ENCODE measurements around the gene ZNF354C.
"Not testable (repeated sequence)": the region's sequence is repeated elsewhere in the genome, so short reads cannot be mapped to it uniquely, and the experiment has no call there.

Gene ZNF354C

DNA sequence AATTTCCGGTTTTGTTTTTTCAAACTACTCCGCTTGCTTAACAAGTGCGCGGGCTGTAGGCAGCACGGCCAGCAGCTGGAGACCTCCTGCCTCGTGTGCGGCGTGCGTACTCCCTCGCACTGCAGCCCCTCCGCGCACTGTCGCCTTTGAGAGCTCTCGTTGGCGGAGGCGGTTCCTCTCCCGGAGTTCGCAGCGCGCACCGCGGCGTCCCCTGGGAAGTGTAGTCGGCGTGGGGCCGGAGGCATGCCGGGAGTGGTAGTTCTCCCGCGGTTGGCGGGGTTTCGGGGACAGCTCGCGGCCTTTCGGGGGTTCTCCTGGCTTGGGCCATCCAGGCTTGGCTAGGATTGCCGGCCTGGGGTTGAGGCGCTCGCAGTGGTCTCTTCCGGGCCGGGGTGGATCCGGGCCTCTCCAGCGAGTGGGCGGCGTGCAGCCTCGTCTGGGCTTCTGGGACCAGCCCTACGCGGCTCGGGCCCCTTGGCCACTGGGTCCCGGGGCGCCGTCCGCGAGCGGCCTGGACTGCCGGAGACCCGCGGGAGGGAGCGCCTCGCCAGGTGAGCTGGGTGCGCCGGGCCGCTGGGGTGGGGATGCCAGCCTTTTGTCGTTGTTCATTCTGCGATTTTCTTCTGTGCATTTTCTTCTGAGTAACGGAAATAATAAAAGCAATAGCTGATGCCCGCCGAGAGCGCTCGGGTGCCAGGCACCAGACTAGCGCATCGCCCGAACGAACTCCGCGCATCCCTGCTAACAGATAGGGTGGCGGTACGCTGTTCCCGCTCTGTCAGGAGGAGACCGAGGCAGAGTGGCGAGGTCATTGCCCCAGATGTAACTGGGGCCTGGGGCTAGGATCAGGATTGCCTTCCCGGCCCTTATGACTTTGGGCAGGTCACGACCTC lies at the start of gene ZNF354C:
TSS of gene ZNF354C (plus strand) at position 258 of the 893 bp plus-strand sequence. CDS start 1,696 bp downstream, outside the sequence.
- peak; percentile 77 for DNase-seq (ENCODE audit: low read depth)

DNA sequence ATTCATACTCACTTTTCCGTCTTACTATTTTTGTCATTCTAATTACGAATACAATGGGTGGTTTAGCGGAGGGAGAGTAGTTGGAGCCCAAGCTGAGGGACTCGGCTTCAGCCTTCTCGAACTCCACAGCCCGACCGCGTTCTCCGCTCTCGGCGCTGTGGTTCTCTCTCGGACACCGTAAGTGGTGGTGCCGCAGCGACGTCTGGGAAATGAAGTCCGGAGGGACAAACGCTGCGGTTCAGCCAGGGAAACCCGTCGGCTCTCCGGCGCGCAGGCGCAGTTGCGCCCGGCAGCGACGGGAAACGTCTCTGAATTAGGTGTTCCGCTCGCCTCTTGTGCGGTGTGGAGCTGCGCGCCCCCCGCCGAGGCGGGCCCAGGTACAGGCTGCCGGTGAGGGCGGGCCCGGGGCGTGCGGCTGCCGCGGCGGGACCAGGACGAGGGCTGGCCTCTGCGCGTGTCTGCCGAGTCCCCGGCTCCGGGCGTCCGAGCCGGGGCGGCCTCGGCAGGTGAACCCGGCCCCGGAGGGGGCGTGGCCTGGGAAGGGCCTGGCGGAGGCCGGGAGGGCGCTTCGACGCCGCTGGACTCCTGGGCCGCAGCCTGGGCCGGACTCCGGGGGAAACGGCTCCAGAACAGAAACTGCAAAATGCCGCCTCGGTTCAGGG lies 36.5 kb upstream of the ZNF354C start, which contains the start of gene ZNF879:
TSS of gene ZNF879 (plus strand) at position 277 of the 662 bp plus-strand sequence. CDS start 1,201 bp downstream, outside the sequence.
- DNase-seq (ENCODE audit: low read depth) = peak; percentile 90

DNA sequence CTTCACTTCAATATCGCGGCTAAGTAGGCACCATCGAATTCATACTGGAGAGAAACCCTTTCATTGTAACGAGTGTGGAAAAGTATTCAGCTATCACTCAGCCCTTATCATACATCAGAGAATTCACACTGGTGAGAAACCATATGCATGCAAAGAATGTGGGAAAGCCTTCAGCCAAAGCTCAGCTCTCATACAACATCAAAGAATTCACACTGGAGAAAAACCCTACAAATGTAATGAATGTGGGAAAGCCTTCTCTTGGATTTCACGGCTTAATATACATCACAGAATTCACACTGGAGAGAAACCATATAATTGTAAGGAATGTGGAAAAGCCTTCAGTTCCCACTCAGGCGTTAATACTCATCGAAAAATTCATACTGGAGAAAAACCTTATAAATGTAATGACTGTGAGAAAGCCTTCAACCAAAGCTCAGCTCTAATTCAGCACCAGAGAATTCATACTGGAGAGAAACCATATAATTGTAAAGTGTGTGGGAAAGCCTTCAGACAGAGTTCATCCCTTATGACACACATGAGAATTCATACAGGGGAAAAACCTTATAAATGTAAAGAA lies 27.1 kb upstream of the ZNF354C start:
- DNase-seq (ENCODE audit: low read depth) = no peak

GRCh38 chr5:179044765-179045164 lies 15.4 kb upstream of the ZNF354C start:
- DNase-seq (ENCODE audit: low read depth) = no peak

GRCh38 chr5:179051784-179052183 lies 8.4 kb upstream of the ZNF354C start:
- no peak for DNase-seq (ENCODE audit: low read depth)

GRCh38 chr5:179054036-179054785 lies 6.0 kb upstream of the ZNF354C start:
- DNase-seq (ENCODE audit: low read depth) = no peak

GRCh38 chr5:179054876-179055275 lies 5.3 kb upstream of the ZNF354C start:
- DNase-seq (ENCODE audit: low read depth) = no peak

DNA sequence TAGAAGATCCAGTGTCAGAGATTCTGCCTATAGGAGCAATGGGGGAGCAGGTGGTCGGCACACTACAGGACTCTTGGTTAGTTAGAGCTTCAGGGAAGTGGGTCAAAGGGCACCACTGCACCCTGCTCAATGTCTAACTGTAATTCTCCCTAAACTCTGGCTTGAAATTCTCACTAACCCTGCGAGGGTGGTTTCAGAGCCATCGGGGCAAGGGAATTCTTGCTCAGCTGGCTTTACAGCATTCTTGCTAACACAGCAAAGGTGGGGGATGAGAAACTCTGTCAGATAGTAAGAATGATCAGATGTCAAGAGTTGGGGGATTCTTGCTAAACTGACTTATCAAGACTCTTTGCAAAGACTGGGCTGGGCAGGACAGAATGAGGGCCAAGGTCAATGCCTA lies 4.7 kb upstream of the ZNF354C start:
- DNase-seq (ENCODE audit: low read depth) = no peak

DNA sequence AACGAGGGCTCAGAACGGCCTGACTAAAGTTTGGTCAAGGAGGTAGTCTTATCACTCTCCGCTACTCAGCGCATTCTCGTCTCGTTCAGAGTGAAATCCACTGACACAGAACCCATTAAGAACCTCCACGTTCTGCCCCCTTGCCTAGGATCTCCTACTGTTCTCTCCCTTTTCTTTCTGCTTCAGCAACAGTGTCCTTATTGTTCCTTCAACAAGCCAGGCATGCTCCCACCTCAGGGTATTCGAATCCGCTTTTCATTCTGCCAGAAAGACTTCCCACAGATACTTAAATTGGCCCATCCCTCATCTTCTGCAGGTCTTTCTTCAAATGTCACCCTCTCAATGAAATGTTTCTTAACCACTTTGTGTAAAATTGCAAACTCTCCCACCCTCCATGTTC lies 4.3 kb upstream of the ZNF354C start:
- DNase-seq (ENCODE audit: low read depth) = no peak

DNA sequence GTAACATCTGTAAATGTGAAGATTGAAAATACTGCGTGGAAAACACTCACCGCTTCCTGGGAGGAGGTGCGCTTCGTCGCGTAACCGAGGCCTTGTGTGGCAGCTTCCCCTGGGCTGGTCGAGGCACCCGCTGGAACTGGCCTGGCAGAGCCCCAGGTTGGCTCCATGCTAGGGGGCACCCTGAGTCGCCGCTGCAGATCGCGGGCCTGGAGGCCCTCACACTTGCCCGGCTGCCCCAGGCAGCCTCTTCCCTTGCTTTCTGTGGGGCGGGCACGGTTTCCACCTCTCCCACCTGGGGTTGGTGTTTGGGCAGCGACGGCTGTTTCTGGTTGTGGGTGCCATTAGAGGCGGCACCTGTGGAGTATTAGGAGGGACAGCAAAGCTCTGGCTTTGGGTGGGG lies 852 bp downstream of the ZNF354C start:
- DNase-seq (ENCODE audit: low read depth) = no peak

DNA sequence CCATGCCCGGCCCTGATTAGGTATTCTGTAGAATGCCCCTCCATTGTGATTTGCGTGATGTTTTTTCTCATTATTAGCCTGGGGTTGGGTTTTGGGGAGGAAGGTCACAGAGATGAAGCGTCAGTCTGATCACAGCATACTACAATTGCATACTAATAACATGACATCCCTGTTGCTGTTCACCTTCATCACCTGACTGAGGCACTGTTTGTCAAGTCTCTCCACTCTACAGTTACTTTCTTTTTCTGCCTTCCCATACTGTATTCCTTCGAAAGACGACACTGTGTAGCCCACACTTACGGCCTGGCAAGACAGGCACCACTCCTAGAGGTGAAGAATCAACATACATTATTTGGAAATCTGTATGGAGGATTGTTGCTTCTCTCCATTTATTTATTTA lies 5.5 kb downstream of the ZNF354C start:
- DNase-seq (ENCODE audit: low read depth) = no peak

DNA sequence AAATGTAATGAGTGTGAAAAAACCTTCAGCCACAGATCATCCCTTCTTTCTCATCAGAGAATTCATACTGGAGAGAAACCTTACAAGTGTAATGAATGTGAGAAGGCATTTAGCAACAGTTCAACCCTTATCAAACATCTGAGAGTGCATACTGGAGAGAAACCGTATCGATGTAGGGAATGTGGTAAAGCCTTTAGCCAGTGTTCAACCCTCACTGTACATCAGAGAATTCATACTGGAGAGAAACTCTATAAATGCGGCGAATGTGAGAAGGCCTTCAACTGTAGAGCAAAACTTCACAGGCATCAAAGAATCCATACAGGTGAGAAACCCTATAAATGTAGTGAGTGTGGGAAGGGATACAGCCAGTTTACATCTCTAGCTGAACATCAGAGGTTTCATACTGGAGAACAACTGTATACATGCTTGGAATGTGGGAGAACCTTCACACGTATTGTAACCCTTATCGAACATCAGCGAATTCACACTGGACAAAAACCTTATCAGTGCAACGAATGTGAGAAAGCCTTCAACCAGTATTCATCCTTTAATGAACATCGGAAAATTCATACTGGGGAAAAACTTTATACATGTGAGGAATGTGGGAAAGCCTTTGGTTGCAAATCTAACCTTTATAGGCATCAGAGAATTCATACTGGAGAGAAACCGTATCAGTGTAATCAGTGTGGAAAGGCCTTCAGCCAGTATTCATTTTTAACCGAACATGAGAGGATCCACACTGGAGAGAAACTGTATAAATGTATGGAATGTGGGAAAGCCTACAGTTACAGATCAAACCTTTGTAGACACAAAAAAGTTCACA lies 19.2 kb downstream of the ZNF354C start:
- no peak for DNase-seq (ENCODE audit: low read depth)

DNA sequence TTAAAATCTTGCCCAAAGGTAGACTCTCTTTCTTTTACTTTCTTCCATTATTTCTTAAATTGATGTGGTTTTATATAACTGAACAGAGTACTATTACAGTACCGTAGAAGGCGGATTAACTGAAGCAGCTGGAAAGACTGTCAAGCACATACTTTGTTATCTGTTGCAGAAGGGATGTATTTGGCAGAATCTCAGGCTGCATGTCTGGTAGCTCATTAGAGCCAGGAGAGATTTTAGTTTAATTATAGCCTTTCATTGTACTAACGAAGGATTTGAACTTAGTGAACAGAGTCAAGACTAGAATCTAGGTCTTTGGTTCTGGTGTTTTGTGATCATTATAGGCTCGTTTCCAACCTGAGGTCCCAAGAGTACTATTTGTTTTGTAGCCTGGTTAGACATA lies 20.6 kb downstream of the ZNF354C start:
- no peak for DNase-seq (ENCODE audit: low read depth)

- DNase-seq (ENCODE audit: low read depth) = no peak
These were observed 29.3 kb downstream of the ZNF354C start for GRCh38 chr5:179089502-179089901.

GRCh38 chr5:179101282-179101681 lies 41.1 kb downstream of the ZNF354C start:
- not testable (repeated sequence) for DNase-seq (ENCODE audit: low read depth)

DNA sequence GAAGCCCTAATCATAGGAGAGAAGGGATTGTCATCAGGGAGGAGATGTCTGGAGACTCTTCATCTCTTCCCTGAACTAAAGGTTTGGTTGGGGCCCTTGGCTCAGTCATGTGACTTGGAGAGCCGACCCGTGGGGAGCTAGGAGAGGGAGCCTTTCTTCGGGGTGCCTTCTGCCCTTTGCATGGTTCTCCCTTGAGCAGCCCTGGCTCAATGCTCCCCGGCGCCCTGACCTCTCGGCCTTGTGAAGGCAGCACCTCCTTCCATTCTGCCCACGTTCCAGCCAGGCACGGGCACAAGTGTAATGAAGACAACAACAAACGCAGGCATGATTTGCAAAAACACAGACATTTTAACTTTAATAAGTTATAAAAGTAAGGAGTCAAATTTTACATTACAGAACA lies 50.4 kb downstream of the ZNF354C start:
- DNase-seq (ENCODE audit: low read depth) = no peak

DNA sequence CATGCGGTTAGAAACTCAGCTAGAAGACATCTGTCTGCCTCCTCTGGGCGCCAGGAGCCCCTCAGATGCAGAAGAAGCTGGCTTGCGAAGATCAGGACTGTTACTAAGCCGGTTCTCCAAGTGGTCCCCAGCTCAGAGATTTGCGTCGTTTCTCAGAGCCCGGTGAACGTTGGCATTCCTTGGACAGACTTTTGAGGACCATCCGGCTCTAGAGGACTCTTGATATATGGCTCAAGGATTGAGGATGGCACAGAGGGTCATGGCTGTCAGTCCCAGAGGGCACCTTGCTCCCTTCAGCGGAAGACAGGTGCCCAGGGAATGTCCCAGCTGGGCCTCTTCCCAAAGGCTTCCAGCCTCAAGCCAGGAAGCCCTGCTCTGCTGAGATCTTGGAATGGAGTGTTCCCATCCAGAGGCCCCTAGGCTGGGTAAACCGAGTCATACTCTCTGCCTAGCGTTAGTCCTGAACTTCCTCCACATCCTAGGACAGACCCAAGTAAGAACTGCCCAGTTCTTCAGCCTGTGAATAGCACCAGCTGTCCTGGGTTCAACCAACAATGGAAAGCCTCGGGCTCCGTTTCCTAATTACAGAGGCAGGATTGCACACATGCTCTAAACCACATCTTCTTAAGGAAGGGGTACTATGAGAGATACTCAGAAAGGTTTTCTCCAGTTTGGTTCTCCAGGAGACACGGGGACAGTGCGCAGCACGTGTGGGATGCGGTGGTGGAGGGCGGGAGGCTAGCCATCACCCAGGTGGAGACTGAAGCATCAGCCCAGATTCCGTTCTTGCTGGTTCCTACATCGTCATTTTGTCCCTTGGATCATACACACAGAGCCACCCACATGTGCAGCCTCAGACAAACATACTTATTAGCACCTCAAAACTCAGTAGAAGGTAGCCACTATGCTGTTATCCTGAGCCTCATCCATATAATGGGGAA lies 51.4 kb downstream of the ZNF354C start:
- DNase-seq (ENCODE audit: low read depth) = no peak

- DNase-seq (ENCODE audit: low read depth) = no peak
These were observed 52.4 kb downstream of the ZNF354C start for GRCh38 chr5:179112469-179113142.

DNA sequence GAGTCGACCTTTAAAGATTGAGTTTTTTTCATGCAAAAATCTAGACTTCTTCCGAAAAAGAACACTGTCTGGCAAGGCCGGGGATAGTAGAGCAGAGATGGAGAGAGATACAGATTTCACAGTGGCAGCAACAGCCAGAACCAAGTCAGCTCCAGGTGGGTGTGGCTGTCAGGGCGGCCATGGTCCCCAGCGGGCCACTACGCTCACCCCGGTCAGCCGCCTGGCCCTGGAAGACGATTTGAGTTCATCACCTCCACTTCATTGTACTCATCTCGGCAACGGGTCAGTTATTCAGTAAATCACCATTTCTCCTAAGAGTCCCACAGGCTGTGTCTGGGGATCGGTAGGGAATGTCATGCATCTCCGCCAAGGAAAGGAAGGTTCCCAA lies 53.0 kb downstream of the ZNF354C start:
- no peak for DNase-seq (ENCODE audit: low read depth)

Measured in activated T-helper 9 cell treated with anti-CD3 and anti-CD28 coated beads, Interleukin-2, amount 50 U/mL, for 16 hours (primary cell).